Uterus (tissue), 4 donors: ENCODE data around the gene VNN1. TPM values are rescaled to one million over a fixed set of nuclear protein-coding genes. Genes with fewer than 3 reads are reported as not detected.

ENCODE experiments used
- DNase-seq, 2 donors: peaks; one replicate each; pipeline ENCODE4 v3.0.0-alpha.2; 2019 to 2020
- H3K27ac ChIP-seq, 2 donors: fragments of 200-600 bp; sonication (generic); 1 replicate in 1 of 2; 2 replicates in 1 of 2; pipeline ENCODE4 v1.5.1; 2016 to 2018
- H3K27me3 ChIP-seq, 2 donors: fragments of 200-600 bp; sonication (generic); one replicate each; pipeline ENCODE4 v1.5.1; 2018 to 2019; ENCODE audit warnings: control low read depth in 1 of 2
- H3K36me3 ChIP-seq, 2 donors: fragments of 200-600 bp; sonication (generic); one replicate each; pipeline ENCODE4 v1.5.1; 2019; ENCODE audit warnings: control low read depth in 1 of 2
- H3K4me1 ChIP-seq, 2 donors: fragments of 200-600 bp; sonication (generic); one replicate each; pipeline ENCODE4 v1.5.1; 2018 to 2019; ENCODE audit warnings: control low read depth in 1 of 2
- H3K4me3 ChIP-seq, 2 donors: fragments of 200-600 bp; sonication (generic); 1 replicate in 1 of 2; 2 replicates in 1 of 2; pipeline ENCODE4 v1.5.1; 2018 to 2019; ENCODE audit warnings: mild to moderate bottlenecking in 1 of 2
- H3K9me3 ChIP-seq, 2 donors: fragments of 200-600 bp; sonication (generic); one replicate each; pipeline ENCODE4 v1.5.1; 2019; ENCODE audit warnings: control low read depth in 1 of 2
- CTCF ChIP-seq, 4 experiments: fragments of 200-600 bp in 2 of 4; fragments of 450-650 bp in 2 of 4; sonication (generic) in 2 of 4; IDR thresholded peaks; one replicate each; pipeline ENCODE4 v1.5.1; 2016 to 2019; ENCODE audit warnings: antibody characterized with exemption in 4 of 4, mild to moderate bottlenecking in 2 of 4, moderate library complexity in 1 of 4
- POLR2A ChIP-seq, 2 donors: fragments of 450-650 bp; IDR thresholded peaks; one replicate each; pipeline ENCODE4 v1.6.1; 2016; ENCODE audit warnings: antibody characterized with exemption in 2 of 2, mild to moderate bottlenecking in 1 of 2, moderate library complexity in 1 of 2
- intact Hi-C: fragments of 100-400 bp; cut with DNase I; formaldehyde crosslinking; loops from one replicate; pipeline ENCODE4 v1.15.1; 2023; ENCODE audit warnings: low total_unique reads
- total RNA-seq, 4 donors: library from RNA; depleted of rRNA in 3 of 4; stranded (reverse); fragments of >200 nt in 3 of 4; gene quantifications; one replicate each; pipeline versions ENCODE4 v1.1.0 to v1.2.4, GENCODE V29; 2014 to 2023
- donor health status: DM: yes; HTN: yes; CAD: no.

Gene VNN1
- total RNA-seq, 4 donors from 2014 or later = 0.64 to 2.9 (median 0.83) TPM; not detected in 1

DNA sequence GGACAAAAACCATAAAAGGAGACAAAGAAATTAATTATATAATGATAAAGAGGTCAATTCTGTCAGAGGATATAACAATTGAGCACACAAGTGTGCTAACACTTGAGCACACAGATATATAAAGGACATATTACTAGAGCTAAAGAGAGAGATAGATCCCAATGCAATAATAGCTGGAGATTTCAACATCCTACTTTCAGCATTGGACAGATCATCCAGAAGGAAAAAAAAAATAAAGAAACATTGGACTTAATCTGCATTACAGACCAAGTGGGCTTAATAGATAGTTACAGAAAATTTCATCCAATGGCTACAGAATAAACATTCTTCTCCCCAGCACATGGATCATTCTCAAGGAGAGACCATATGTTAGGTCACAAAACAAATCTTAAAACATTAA, 9.9 kb downstream of the VNN1 start:
- TF ChIP-seq CTCF (IDR thresholded peaks at IDR 0.05) (no peak), POLR2A (IDR thresholded peaks at IDR 0.05) (no peak)
- no peaks in the 10 kb centered on the region for H3K4me1 ChIP-seq
- H3K27me3 ChIP-seq = no peaks in the 10 kb centered on the region
- H3K9me3 ChIP-seq = no peaks in the 10 kb centered on the region
- H3K27ac ChIP-seq = no peak overlapping the region
- DNase-seq = no peak
- H3K4me3 ChIP-seq = no peak overlapping the region
- H3K36me3 ChIP-seq = no peaks in the 10 kb centered on the region
- intact Hi-C loops = no loop called here

- intact Hi-C loops = no loop called here
- no peak overlapping the region for H3K27ac ChIP-seq
- DNase-seq = no peak
- H3K4me1 ChIP-seq = no peaks in the 10 kb centered on the region
- no peak for TF ChIP-seq POLR2A (IDR thresholded peaks at IDR 0.05)
- no peak for TF ChIP-seq CTCF (IDR thresholded peaks at IDR 0.05)
- H3K9me3 ChIP-seq = peaks cover 0 to 4% of the 10 kb centered on the region in 2 donors
- H3K27me3 ChIP-seq = no peaks in the 10 kb centered on the region
- H3K36me3 ChIP-seq = no peaks in the 10 kb centered on the region
- no peak overlapping the region for H3K4me3 ChIP-seq
These were observed 15.2 kb downstream of the VNN1 start for GRCh38 chr6:132698608-132699007.

DNA sequence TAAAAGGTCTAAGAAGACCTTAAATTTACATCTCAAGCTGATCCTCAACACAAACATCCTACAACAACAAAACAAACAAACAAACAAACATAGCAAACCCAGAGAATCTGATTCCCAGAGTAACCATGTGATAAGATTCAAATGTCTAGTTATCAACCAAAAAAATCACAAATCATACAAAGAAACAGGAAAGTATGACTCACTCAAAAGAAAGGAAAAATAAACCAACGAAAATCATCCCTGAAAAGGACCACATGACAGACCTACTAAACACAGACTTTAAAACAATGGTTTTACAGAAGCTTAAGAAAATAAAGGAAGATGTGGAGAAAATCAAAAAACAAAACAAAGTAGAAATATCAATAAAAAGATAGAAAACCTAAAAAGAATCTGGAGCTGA, 18.1 kb downstream of the VNN1 start:
- Histone ChIP-seq H3K4me3 (no peak overlapping the region), H3K36me3 (no peaks in the 10 kb centered on the region), H3K9me3 (peaks cover 0 to 4% of the 10 kb centered on the region in 2 donors), H3K27me3 (no peaks in the 10 kb centered on the region), H3K27ac (no peak overlapping the region), H3K4me1 (no peaks in the 10 kb centered on the region)
- no peak for TF ChIP-seq POLR2A (IDR thresholded peaks at IDR 0.05)
- no peak for TF ChIP-seq CTCF (IDR thresholded peaks at IDR 0.05)
- no peak for DNase-seq
- intact Hi-C loops = no loop called here

- no peak for DNase-seq
- no peaks in the 10 kb centered on the region for H3K4me1 ChIP-seq
- H3K36me3 ChIP-seq = no peaks in the 10 kb centered on the region
- intact Hi-C loops = no loop called here
- no peak for TF ChIP-seq POLR2A (IDR thresholded peaks at IDR 0.05)
- no peak for TF ChIP-seq CTCF (IDR thresholded peaks at IDR 0.05)
- peaks cover 0 to 4% of the 10 kb centered on the region in 2 donors for H3K9me3 ChIP-seq
- H3K4me3 ChIP-seq = no peak overlapping the region
- H3K27ac ChIP-seq = no peak overlapping the region
- H3K27me3 ChIP-seq = no peaks in the 10 kb centered on the region
These were observed 20.4 kb downstream of the VNN1 start for GRCh38 chr6:132693478-132693877.

GRCh38 chr6:132690678-132691077, 23.2 kb downstream of the VNN1 start:
- H3K27me3 ChIP-seq = no peaks in the 10 kb centered on the region
- intact Hi-C loops = no loop called here
- no peak for DNase-seq

More at GRCh38 chr6:132690678-132691077, 23.2 kb downstream of the VNN1 start:
- TF ChIP-seq POLR2A (IDR thresholded peaks at IDR 0.05) (no peak), CTCF (IDR thresholded peaks at IDR 0.05) (no peak)
- Histone ChIP-seq H3K36me3 (no peaks in the 10 kb centered on the region), H3K9me3 (no peaks in the 10 kb centered on the region), H3K4me1 (no peaks in the 10 kb centered on the region), H3K27ac (no peak overlapping the region), H3K4me3 (no peak overlapping the region)
